ENCODE data around the gene PSORS1C2.

DNA sequence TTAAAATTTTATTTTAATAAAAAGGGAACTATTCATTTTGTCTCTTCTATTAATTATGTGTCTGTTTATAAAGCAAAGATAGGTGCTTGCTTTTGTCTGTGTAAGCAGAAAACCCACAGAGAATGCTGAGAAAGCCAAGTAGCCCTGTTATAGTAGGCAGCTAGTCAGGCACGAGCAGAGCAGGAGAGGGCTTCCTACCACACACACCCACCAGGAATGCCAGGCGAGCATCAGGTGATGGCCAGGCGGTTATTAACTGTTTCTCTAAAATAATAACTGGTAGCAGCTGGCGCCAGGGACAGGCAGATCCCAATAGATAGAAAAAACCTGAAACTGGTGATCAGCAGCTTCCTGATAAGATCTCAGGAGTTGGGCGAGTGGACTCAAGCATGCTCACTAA is 42.2 kb downstream of the PSORS1C2 start:
- TF ChIP-seq, protein P1, sequence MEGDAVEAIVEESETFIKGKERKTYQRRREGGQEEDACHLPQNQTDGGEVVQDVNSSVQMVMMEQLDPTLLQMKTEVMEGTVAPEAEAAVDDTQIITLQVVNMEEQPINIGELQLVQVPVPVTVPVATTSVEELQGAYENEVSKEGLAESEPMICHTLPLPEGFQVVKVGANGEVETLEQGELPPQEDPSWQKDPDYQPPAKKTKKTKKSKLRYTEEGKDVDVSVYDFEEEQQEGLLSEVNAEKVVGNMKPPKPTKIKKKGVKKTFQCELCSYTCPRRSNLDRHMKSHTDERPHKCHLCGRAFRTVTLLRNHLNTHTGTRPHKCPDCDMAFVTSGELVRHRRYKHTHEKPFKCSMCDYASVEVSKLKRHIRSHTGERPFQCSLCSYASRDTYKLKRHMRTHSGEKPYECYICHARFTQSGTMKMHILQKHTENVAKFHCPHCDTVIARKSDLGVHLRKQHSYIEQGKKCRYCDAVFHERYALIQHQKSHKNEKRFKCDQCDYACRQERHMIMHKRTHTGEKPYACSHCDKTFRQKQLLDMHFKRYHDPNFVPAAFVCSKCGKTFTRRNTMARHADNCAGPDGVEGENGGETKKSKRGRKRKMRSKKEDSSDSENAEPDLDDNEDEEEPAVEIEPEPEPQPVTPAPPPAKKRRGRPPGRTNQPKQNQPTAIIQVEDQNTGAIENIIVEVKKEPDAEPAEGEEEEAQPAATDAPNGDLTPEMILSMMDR (IDR thresholded peaks at IDR 0.05; ENCODE audit: low read depth, low read length): no peak
- no peak for TF ChIP-seq EZH2phosphoT487 (IDR thresholded peaks at IDR 0.05; ENCODE audit: low read depth)
